ENCODE results near the gene SLC35B1. TPM values are rescaled to one million over a fixed set of nuclear protein-coding genes. Genes with fewer than 3 reads are reported as not detected.

The SLC35B1 gene
- total and polyA plus RNA-seq, 11 donors, result 50.3 to 137 (median 66.2) TPM

- intact Hi-C loops (cut with DNase I), result loop anchor here in 1 of 10 donors (5.0 kb wide), 1 partner anchor 33 kb away; no protein-coding TSS in a partner anchor
- H3K4me3 ChIP-seq, result no peak overlapping the region
- no peak for TF ChIP-seq POLR2A (IDR thresholded peaks at IDR 0.05)
- TF ChIP-seq, protein P1, sequence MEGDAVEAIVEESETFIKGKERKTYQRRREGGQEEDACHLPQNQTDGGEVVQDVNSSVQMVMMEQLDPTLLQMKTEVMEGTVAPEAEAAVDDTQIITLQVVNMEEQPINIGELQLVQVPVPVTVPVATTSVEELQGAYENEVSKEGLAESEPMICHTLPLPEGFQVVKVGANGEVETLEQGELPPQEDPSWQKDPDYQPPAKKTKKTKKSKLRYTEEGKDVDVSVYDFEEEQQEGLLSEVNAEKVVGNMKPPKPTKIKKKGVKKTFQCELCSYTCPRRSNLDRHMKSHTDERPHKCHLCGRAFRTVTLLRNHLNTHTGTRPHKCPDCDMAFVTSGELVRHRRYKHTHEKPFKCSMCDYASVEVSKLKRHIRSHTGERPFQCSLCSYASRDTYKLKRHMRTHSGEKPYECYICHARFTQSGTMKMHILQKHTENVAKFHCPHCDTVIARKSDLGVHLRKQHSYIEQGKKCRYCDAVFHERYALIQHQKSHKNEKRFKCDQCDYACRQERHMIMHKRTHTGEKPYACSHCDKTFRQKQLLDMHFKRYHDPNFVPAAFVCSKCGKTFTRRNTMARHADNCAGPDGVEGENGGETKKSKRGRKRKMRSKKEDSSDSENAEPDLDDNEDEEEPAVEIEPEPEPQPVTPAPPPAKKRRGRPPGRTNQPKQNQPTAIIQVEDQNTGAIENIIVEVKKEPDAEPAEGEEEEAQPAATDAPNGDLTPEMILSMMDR (IDR thresholded peaks at IDR 0.05), result no peak
- 75 to 77% (median 76%) methylated on average over 4 of the region's 4 CpGs for WGBS, 4 donors
- ATAC-seq (no peak), DNase-seq (no peak)
- no peaks in the 10 kb centered on the region for H3K27me3 ChIP-seq
- no peaks in the 10 kb centered on the region for H3K9me3 ChIP-seq
- H3K4me1 ChIP-seq, result peaks cover 0 to 66% (median 41%) of the 10 kb centered on the region in 12 donors
- peaks cover 0 to 7% (median 0%) of the 10 kb centered on the region in 9 donors for H3K36me3 ChIP-seq
- peak overlapping the region in 1 of 12 donors; percentile 24 for H3K27ac ChIP-seq
Observed at GRCh38 chr17:49755663-49756283, 48.0 kb upstream of the SLC35B1 start.

GRCh38 chr17:49753959-49754391 lies 46.2 kb upstream of the SLC35B1 start:
- intact Hi-C loops (cut with DNase I), result no loop called here
- H3K9me3 ChIP-seq, result no peaks in the 10 kb centered on the region
- H3K36me3 ChIP-seq, result peaks cover 0 to 11% (median 0%) of the 10 kb centered on the region in 9 donors
- ATAC-seq (peak; percentile 24 to 88 (median 72)), DNase-seq (peak in 3 of 5 donors; percentile 41 to 84 (median 72))
- H3K4me3 ChIP-seq, result no peak overlapping the region
- 44 to 57% (median 52%) methylated on average over 8 of the region's 8 CpGs for WGBS, 4 donors
- no peaks in the 10 kb centered on the region for H3K27me3 ChIP-seq
- H3K4me1 ChIP-seq, result peaks cover 0 to 67% (median 34%) of the 10 kb centered on the region in 12 donors
- peak overlapping the region in 5 of 12 donors; percentile 8 to 73 (median 37) for H3K27ac ChIP-seq
- TF ChIP-seq POLR2A (IDR thresholded peaks at IDR 0.05), result no peak
- TF ChIP-seq, protein P1 (IDR thresholded peaks at IDR 0.05), result no peak

DNA sequence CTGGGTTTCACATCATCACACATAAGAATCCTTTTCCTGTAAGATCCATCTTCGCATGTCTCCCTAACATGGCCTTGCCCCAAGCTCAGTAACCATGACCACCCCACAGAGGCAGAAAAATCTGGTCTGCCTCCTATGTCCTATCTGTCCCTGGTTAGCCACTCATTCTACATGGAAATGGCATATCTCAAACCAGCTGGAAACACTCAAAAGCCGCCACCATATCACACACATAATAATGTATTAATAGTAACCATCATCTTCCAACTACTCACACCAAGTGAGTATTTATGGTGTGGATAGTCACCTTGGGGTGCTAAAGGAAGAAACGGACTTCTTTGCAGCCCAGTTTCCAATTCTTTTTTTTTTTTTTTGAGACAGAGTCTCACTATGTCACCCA lies 44.7 kb upstream of the SLC35B1 start:
- intact Hi-C loops (cut with DNase I), result no loop called here
- no peak overlapping the region for H3K4me3 ChIP-seq
- peaks cover 0 to 6% (median 0%) of the 10 kb centered on the region in 9 donors for H3K36me3 ChIP-seq
- H3K27ac ChIP-seq, result peak overlapping the region in 9 of 12 donors; percentile 13 to 73 (median 51)
- 57 to 65% (median 63%) methylated on average over 3 of the region's 3 CpGs for WGBS, 4 donors
- H3K27me3 ChIP-seq, result no peaks in the 10 kb centered on the region
- no peaks in the 10 kb centered on the region for H3K9me3 ChIP-seq
- peaks cover 0 to 75% (median 32%) of the 10 kb centered on the region in 12 donors for H3K4me1 ChIP-seq
- ATAC-seq, result peak; percentile 8 to 68 (median 58)
- DNase-seq, result no peak
- no peak for TF ChIP-seq POLR2A (IDR thresholded peaks at IDR 0.05)
- TF ChIP-seq, protein P1 (IDR thresholded peaks at IDR 0.05), result no peak

- Histone ChIP-seq H3K27ac (peak overlapping the region in 1 of 12 donors; percentile 76), H3K4me1 (peaks cover 0 to 79% (median 30%) of the 10 kb centered on the region in 12 donors), H3K36me3 (peaks cover 0 to 6% (median 0%) of the 10 kb centered on the region in 9 donors), H3K4me3 (no peak overlapping the region), H3K9me3 (no peaks in the 10 kb centered on the region), H3K27me3 (no peaks in the 10 kb centered on the region)
- WGBS, 4 donors, result 91 to 96% (median 94%) methylated on average over 3 of the region's 3 CpGs
- TF ChIP-seq, protein P1 (IDR thresholded peaks at IDR 0.05), result no peak
- no peak for TF ChIP-seq POLR2A (IDR thresholded peaks at IDR 0.05)
- ATAC-seq (no peak), DNase-seq (no peak)
- intact Hi-C loops (cut with DNase I), result no loop called here
Observed at GRCh38 chr17:49749730-49750129, 42.0 kb upstream of the SLC35B1 start.
